HG03342 (cell line): ENCODE results near the gene ZP1.

ENCODE experiments used
- ATAC-seq: cut with Tn5 transposase; IDR thresholded peaks from one replicate; pipeline ENCODE4 v1.9.1; 2021; ENCODE audit warnings: mild to moderate bottlenecking, moderate library complexity; ENCODE audit not compliant: unreplicated experiment

ZP1 gene

DNA sequence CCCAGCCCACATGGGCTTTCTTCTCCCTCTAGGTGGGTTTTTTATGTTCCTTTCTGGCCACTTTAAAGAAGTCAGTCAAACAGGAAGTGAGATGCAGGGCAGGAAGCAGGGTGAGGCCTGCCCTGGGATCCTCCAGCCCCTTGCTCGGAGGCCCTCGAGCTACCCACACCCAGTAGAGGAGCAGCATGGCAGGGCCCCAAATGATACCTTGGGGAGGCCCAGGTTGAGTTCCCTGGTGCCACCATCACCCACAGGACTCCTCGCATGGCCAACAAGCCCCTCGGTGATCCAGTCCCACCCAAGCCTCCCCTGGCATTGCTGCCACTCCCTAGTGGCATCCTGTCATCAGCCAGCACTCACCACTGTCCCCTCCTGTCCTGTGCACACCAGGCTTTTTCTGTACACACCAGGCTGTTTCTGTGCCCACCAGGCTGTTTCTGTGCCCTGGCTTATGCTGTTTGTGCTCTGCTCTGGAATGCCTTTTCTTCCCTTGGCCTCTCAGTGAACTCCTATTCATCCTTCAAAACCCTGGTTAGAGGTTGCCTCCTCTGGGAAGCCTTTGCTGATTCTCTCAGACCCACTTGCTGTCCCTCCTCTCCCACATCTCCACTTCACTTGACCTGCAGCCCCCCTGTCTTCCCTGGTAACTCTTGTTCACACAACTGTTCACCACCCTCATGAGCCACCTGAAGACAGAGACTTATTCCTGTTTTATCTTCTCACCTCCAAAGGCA lies 8.4 kb upstream of the ZP1 start:
- no peak for ATAC-seq

DNA sequence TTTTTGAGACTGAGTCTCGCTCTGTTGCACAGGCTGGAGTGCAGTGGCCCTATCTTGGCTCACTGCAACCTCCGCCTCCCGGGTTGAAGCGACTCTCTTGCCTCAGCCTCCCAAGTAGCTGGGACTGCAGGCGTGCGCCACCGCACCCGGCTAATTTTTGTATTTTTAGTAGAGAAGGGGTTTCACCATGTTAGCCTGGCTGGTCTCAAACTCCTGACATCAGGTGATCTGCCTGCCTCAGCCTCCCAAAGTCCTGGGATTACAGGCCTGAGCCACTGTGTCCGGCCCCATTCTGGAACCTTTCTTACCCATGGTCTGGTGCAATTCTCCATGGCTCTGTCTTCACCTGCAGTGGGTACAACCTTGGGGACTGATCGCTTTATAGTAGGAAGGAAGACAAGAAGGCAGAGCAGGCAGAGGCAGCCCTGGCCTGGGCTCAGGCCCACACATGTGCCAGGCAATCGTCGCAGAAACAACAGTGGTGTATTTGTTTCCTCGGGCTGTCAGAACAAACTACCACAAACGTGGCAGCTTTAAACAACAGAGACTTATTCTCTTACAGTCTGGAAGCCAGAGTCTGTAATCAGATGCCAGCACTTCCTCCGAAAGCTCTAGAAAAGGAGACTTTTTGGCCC lies 7.6 kb upstream of the ZP1 start:
- no peak for ATAC-seq

DNA sequence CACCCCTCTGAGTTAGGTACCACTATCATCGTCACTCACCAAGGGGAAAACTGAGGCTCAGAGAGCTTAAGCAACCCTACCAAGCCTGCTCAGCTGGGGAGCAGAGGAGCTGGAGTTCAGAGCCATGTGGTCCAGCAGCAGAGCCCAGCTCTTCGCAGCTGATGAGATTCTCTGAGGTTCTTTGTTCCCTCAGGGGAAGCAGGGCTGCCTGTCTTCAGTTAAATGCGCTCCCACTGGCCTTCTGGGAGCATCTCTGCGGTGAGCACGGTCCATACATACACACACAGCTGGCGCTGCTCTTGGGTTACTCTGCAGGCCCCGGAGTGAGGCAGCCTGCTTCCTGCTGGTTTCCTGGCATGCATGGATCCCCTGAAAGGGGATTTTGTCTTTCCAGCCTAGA lies 6.4 kb upstream of the ZP1 start:
- no peak for ATAC-seq

DNA sequence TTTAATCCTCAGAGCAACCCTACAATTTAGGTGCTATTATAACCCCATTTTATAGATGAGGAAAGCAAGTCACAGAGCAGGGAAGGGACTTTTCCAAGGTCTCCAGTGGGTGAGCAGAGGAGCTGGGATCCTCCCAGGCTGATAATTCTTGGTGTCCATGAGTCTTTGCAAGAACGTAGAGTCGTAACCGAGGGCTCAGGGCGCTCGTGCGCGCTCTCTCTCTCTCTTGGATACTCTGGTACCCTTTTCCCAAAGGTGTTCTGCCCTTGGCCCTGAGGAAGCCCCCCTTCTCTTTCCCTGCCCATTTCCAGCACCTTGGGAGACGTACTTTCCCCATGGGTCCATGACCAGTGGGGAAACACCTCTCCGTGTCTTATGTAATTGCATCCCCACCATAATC lies 5.2 kb upstream of the ZP1 start:
- no peak for ATAC-seq

DNA sequence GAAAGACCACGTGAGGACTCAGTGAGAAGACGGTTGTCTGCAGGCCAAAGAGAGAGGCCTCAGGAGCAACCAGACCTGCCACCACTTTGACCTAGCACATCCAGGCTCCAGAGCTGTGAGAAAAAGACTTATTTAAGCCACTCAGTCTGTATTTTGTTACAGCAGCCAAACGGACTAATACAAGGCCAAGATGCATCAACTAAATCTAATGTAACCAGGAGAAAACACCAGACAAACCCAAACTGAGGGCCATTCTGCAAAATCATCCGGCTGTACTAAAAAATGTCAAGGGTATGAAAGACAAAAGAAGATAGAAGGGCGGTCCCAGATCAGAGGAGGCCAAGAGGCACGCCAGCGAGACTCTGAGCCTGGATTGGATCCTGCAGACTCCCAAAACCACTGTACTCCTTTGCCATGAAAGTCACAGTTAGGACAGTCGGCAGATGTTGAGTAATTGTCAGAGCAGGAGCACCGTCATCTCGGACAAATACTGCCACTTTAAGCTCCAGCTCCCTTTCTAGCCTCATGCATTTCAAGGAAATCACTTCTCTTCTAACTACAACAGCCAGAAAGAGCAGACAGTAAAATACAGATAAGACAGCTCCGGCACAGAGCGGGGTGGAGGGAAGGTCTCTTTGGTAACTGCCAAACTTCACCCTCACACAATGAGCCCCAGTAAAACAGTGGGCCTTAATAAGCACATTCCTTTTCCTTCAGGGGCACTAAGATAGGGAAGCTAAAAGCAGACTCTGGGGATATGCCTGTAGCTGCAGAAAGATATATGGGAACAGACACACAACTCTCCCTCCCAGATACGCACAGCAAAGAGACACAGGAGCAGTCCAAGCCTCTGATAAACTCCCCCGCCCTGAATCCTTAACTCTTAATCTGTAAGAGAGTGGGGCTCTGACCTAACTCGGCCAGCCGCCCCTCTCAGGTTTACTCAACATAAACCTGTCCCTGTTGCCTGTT lies 3.5 kb upstream of the ZP1 start:
- no peak for ATAC-seq

DNA sequence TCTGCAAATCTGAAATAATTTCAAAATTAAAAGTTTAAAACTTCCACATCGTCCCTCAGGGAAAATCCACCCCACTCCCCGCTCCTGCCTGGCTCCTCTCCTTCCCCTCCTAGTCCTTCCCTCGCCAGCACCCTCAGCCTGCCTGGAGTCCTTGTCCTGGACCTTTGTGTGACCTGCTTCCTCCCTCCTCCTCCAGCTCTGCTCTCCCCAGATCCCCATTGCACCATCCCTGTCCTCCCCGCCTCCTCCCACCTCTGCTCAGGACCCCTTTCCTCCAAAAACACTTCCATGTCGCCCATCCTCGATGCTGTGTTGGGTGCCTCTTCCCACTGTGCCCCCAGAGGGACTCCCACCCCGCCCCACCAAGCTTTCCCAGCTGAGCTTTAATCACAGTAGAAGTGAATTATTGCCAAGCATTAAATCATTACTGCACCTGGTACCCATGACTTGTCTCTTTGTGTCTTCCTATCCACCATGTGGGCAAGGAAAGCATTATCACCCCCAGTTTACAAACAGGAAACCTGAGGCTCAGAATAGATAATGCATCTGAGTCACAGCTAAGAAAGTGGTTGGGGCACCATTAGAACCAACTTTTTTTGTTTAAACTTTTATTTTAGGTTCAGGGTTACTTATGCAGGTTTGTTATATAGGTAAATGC lies 2.4 kb upstream of the ZP1 start:
- ATAC-seq: no peak

DNA sequence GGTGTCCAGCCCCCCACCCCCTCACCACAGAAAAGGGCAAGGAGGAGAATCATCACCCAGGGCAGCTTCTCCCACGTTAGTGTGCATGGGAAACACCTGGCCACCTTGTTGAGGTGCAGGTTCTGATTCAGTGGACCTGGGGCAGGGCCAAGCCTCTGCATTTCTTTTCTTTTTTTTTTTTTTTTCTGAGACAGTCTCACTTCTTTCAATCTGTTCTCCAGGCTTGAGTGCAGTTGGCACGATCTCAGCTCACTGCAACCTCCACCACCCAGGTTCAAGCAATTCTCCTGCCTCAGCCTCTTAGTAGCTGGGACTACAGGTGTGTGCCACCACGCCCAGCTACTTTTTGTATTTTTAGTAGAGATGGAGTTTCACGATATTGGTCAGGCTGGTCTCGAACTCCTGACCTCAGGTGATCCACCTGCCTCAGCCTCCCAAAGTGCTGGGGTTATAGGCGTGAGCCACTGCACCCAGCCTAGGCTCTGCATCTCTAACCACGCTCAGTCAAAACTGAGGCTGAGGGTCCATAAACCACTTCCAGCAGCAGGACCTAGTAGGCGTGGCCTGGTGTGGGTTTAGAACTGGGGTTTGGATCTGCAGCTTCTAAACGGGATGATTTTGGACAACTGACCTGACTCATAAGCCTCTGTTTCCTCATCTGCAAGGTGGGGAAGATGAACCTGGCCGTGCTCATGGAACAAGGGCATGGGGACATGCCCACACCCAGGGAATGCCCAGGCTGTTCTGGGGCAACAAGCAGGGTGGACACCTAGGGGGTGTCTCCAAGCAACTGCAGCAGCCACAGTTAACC lies 734 bp downstream of the ZP1 start:
- ATAC-seq: no peak

DNA sequence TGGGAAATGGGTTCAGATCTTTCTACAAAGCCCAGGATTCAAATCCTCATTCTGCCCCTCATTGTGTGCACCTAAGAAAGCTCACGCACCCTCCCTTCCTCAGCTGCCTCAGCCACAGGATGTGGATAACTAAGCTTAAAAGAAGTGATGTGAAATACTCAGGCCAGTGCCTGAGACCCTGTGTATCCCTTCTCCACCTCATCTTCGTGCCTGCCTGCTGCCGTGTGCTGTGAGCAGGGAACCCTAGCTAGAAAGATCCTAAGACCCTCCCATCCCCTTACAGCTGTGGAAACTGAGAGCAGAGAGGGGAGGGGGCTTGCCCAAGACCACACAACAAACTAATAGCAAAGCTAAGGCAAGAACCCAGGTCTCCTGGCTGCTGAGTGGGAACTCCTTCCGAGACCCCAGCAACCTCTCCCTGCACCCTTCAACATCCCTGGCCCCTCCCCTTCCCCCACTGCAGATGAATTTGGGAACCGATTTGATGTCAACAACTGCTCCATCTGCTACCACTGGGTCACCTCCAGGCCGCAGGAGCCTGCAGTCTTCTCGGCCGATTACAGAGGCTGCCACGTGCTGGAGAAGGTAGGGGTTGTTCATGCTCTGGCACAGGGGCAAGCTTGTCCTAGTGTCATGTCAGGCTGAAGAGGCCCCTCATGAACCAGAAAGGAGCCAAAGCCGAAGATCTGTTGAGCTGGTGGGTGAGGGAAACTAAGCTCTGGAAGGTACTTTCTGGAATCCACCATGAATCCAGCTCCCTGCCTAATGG lies 1.5 kb downstream of the ZP1 start:
- no peak for ATAC-seq

DNA sequence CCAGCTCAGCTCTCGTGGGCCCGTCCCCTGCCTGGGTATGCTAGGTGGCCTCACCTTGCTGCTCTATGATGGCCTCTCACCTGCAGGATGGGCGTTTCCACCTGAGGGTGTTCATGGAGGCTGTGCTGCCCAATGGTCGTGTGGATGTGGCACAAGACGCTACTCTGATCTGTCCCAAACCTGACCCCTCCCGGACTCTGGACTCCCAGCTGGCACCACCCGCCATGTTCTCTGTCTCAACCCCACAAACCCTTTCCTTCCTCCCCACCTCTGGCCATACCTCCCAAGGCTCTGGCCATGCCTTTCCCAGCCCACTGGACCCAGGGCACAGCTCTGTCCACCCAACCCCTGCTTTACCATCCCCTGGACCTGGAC lies 2.1 kb downstream of the ZP1 start:
- no peak for ATAC-seq

DNA sequence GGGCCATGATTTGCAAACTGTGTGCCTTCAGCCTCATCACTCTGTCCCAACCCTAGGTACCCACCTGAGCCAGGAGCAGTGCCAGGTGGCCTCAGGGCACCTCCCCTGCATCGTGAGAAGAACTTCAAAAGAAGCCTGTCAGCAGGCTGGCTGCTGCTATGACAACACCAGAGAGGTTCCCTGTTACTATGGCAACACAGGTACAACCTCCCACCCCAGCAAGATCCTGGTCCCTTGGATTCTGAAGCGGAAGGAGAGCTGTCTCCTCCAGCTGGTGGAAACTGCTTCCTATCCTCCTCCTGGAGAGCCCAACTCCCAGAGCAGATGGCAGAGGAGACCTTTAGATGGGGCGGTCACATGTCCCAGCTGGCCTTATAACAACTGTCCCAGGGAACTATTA lies 2.9 kb downstream of the ZP1 start:
- no peak for ATAC-seq

DNA sequence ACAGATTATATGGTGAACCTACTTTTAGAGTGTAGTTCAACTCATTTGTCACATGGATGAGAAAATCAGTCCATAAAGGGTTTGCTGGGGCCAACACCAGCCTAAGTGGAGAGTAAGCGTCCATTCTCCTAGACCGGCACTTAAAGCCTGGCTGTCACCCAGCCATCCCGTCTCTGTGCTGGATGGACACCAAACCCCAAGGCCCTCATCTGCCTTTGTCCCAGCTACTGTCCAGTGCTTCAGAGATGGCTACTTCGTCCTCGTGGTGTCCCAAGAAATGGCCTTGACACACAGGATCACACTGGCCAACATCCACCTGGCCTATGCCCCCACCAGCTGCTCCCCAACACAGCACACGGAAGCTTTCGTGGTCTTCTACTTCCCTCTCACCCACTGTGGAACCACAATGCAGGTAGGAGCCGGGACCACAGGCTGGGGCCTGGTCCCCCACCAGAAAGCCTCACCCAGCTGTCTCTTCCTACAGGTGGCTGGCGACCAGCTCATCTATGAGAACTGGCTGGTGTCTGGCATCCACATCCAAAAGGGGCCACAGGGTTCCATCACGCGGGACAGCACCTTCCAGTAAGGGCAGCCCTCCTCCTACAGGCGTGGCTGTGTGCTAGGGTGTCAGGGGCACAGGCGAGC lies 3.5 kb downstream of the ZP1 start:
- no peak for ATAC-seq

DNA sequence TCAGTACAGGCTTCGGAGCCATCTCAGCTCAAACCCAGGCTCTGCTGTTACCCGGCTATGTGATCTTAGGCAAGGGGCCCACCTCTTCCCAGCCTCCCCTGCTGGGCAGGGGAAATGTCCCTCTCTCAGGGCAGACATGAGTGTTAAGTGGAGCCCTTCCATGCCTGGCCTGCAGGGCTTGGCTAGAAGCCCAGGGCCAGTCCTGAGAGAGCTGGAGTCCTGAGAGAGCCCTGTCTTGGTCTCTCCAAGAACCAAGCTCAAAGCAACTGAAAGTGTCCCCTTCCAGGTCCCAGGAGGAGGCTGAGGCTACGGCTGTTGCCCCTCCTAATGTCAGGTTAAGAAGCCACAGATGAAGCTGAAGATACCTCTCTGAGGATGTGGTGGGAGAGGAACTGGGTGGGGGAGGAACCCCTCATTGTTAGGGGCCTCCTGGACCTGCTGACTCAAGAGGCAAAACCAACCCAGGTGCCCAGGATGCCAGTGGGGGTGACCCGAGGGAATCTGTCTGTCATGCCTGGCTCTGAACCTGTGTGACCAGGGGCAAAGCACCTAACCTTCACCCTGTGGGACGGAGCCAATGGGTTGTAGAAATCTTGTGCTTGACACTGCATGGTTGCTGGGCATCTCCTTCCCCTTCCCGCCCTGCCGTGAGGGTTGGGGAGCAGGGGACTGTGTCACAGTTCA lies 4.2 kb downstream of the ZP1 start:
- no peak for ATAC-seq

DNA sequence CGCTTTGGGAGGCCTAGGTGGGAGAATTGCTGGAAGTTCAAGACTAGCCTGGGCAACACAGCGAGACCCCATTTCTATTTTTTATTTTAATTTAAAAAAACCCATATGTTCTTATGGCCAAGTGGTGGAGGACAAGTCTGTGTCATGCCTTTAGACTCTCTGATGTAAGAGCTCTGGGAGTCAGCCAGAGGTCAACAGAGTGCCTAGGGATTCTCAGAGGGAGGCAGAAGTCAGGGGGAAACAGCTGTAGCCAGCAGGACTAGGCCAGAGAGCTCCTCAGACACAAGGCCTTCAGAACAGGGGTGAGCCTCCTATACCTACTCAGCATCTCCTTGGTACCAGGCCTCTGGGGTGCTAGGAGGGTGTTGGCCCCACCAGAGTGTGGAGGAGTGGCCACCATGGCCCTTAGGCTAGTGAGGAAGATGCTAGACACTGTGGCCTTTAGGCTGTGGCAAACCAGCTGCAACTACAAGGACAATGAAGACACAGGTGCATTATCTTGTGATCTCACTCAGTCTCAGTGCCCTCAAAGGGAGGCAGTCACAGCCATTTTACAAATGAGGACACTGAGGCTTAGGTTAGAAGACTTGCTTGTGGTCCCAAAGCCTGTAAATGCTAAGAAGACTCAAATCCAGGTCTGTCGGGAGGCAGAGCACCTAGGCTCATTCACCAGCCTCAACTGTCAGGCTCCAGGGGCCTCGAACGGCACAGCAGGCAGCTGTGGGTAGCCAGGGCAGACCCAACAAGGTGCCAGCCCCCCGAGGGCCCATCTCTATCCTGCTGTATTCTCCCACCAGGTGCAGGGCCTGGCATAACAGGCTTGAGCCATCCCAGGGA lies 5.0 kb downstream of the ZP1 start:
- no peak for ATAC-seq

DNA sequence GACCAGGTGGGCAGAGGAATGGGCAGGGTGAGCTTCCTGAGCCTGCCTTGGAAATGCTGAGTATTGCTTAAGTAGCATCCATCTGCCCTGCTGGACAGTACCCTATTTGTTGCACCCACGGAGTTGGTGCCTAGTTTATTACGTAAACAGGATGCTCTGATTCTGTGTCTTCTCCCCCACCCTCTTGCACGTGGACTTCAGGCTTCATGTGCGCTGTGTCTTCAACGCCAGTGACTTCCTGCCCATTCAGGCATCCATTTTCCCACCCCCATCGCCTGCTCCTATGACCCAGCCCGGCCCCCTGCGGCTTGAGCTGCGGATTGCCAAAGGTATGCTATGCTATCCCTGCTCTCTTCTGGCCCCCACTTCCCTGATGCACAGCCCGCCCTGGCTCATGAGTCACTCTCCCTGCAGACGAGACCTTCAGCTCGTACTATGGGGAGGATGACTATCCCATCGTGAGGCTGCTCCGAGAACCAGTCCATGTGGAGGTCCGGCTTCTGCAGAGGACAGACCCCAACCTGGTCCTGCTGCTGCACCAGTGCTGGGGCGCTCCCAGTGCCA lies 5.7 kb downstream of the ZP1 start:
- no peak for ATAC-seq

DNA sequence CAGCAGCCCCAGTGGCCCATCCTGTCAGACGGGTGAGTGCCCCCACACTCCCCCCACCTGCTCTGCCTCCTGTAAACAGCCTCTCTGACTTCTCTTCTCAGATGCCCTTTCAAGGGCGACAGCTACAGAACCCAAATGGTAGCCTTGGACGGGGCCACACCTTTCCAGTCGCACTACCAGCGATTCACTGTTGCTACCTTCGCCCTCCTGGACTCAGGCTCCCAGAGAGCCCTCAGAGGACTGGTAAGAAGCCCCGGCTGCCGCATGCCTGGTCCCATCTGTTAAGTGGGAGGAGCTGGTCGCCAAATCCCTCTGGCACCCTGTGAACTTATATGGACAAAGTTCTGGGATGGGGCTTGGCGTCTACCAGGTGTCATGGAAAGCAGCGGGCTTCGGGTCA lies 6.2 kb downstream of the ZP1 start:
- no peak for ATAC-seq

DNA sequence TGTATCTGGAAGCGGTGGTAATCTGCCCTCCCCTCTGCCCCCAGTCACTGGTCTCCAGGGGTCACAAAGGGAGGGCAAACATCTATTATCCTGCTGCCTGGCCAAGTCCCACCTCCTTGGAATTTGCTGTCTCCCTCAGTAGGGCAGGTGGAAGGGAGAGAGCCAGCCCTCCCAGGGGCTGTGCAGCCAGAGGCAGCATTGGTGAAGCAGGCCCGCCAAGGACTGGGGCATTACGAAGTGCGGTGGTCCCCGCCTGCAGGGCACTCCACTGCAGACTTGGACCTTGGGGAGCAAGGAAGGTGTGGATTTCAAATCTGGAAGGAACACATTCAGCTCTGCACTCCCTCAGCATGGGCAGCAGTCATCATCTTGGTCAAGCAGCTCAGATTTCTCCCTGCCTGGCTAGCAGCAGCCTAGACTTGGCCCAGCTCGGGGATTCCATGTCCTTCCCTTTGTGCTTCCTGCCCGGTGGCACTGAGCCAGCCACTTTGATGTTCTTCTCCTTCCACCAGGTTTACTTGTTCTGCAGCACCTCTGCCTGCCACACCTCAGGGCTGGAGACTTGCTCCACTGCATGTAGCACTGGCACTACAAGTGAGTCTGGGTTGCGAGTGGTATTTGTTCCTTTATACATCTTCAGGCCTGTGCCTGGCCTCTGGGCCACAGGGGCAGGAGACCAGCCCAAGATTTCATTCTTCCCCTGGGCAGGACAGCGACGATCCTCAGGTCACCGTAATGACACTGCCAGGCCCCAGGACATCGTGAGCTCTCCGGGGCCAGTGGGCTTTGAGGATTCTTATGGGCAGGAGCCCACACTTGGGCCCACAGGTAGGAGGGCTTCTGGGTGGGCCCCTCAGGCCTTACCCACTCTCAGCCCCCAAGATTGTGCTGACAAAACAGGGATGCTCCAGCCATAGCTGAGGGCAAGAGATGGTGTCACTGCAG lies 7.4 kb downstream of the ZP1 start:
- ATAC-seq: no peak
